ENCODE measurements around the gene SORL1.
"Not testable (repeated sequence)": the region's sequence is repeated elsewhere in the genome, so short reads cannot be mapped to it uniquely, and the experiment has no call there.

DNA sequence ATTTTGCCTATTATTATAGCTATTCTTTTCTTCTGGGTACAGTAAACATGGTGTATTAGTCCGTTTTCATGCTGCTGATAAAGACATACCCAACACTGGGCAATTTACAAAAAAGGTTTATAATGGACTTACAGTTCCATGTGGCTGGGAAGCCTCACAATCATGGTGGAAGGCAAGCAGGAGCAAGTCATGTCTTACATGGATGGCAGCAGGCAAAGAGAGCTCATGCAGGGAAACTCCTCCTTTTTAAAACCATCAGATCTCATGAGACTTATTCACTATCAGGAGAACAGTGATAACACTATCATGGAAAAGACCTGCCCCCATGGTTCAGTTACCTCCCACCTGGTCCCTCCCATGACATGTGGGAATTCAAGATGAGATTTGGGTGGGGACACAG lies 54.1 kb downstream of the SORL1 start:
- TF ChIP-seq, protein P1, sequence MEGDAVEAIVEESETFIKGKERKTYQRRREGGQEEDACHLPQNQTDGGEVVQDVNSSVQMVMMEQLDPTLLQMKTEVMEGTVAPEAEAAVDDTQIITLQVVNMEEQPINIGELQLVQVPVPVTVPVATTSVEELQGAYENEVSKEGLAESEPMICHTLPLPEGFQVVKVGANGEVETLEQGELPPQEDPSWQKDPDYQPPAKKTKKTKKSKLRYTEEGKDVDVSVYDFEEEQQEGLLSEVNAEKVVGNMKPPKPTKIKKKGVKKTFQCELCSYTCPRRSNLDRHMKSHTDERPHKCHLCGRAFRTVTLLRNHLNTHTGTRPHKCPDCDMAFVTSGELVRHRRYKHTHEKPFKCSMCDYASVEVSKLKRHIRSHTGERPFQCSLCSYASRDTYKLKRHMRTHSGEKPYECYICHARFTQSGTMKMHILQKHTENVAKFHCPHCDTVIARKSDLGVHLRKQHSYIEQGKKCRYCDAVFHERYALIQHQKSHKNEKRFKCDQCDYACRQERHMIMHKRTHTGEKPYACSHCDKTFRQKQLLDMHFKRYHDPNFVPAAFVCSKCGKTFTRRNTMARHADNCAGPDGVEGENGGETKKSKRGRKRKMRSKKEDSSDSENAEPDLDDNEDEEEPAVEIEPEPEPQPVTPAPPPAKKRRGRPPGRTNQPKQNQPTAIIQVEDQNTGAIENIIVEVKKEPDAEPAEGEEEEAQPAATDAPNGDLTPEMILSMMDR (IDR thresholded peaks at IDR 0.05): not testable (repeated sequence)
- not testable (repeated sequence) for TF ChIP-seq POLR2A (IDR thresholded peaks at IDR 0.05); POLR2AphosphoS5 (IDR thresholded peaks at IDR 0.05; ENCODE audit: insufficient read depth in 1 of 2, low read depth in 1 of 2)
